ENCODE measurements around the gene NLGN1. TPM values are rescaled to one million over a fixed set of nuclear protein-coding genes. Genes with fewer than 3 reads are reported as not detected.

The NLGN1 gene
- polyA plus RNA-seq, 6 donors from 2014 or later: not detected

DNA sequence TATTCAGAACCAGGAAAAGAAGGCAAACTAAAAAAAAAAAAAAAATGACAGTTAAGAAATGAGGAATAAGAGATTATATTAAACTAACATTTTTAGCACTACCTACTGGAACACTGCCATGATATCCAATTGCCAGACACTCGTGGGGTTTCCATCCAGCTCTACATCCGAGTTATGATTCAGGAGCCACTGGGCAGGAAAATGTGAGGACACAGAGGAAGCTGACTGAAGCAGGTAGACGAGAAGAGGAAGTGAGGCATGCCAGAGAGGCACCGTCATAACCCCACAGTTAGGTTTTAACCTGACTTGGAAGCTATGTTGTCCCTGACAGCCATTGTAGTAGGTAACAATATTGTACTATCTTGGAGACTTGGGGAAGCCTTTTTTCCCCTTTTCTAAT, 495.0 kb downstream of the NLGN1 start:
- H3K4me3 Mint-ChIP-seq: no peak overlapping the region
- ATAC-seq (ENCODE audit: low read depth in 2 of 2) (no peak), DNase-seq (no peak)
- H3K4me1 Mint-ChIP-seq: no peaks in the 10 kb centered on the region
- H3K36me3 Mint-ChIP-seq: no peaks in the 10 kb centered on the region
- H3K27me3 Mint-ChIP-seq: no peaks in the 10 kb centered on the region
- H3K9me3 Mint-ChIP-seq: peaks cover 0 to 13% (median 2%) of the 10 kb centered on the region in 7 donors
- H3K27ac Mint-ChIP-seq: no peak overlapping the region

DNA sequence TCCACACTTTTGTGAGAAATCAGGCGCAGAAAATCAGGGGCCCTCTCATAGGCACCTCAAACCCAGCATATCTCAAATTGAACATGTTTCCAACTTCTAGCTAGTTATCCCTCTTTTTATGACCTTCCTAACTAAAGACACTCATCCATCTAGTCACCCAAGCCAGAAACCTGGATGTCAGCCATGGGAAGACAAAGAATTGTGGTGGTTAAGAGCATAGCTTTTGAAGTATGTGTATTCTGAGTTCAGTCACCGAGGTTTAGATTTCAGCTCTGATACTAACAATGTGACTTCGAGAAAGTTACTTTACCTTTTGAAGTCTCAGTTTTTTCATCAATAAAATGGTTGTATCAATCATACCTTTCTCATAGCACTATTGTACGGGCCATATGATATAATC, 495.5 kb downstream of the NLGN1 start:
- H3K27ac Mint-ChIP-seq: no peak overlapping the region
- H3K4me3 Mint-ChIP-seq: no peak overlapping the region
- H3K9me3 Mint-ChIP-seq: peaks cover 0 to 13% (median 2%) of the 10 kb centered on the region in 7 donors
- no peaks in the 10 kb centered on the region for H3K36me3 Mint-ChIP-seq
- no peaks in the 10 kb centered on the region for H3K4me1 Mint-ChIP-seq
- DNase-seq: no peak
- no peak for ATAC-seq (ENCODE audit: low read depth in 2 of 2)
- no peaks in the 10 kb centered on the region for H3K27me3 Mint-ChIP-seq

DNA sequence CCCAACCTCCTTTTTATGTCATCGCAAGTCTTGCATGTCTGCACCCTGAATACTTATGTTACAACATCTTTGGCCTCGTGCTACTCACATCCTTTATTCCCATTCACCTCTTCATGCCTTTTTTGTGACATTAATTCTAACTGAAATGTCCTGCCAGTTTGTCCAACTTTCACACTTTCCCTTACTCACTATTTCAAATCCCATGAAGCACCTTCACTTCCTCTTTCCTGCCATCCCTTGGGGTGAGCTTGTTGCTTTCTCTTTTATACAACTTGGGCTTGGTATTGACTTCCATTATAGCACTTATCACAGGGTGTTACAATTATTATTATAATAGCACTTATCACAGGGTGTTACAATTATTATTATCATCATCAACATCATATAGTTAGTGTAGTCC, 496.3 kb downstream of the NLGN1 start:
- DNase-seq (no peak), ATAC-seq (ENCODE audit: low read depth in 2 of 2) (no peak)
- Mint-ChIP-seq H3K9me3 (peaks cover 0 to 13% (median 2%) of the 10 kb centered on the region in 7 donors), H3K4me1 (no peaks in the 10 kb centered on the region), H3K36me3 (no peaks in the 10 kb centered on the region), H3K27ac (no peak overlapping the region), H3K27me3 (no peaks in the 10 kb centered on the region), H3K4me3 (no peak overlapping the region)

DNA sequence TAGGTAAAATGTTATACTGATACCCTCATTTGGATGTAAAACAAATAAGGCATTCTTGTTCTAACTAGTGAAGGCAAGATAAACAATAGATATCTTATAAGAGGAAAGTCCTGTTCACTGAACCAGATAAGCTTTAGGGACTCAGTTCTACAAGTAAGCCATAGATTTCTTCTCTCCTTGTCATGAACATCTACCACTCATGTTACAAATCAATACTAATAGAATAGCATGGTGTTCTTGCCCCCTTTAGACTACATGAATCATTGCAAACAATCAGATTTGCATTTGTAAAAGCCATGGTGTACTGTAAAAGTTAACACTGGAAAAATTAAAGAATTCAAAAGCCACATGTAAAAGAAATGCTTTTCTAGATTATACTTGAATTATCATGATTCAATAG, 500.1 kb downstream of the NLGN1 start:
- Mint-ChIP-seq H3K27ac (no peak overlapping the region), H3K36me3 (no peaks in the 10 kb centered on the region), H3K27me3 (no peaks in the 10 kb centered on the region), H3K9me3 (peaks cover 0 to 10% (median 2%) of the 10 kb centered on the region in 7 donors), H3K4me1 (no peaks in the 10 kb centered on the region), H3K4me3 (no peak overlapping the region)
- ATAC-seq (ENCODE audit: low read depth in 2 of 2): no peak
- DNase-seq: no peak

DNA sequence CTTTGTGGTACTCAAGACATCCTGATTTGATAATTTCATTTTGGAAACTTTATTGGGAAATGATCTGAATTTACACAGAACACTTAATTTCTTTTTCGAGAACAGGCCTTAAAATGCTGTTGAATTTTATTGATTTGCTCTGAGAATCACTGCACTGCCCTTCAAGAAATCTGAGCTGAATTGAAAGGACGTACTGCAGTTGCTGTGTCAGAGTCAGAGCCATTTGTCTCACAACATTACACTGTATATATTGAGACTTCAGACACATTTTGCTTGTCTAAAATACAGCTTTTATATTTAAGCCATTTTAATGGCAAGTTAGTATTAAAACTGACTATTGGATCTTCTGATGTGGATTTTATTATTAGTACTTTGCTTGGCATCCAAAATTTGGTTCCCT, 504.1 kb downstream of the NLGN1 start:
- DNase-seq (no peak), ATAC-seq (ENCODE audit: low read depth in 2 of 2) (no peak)
- Mint-ChIP-seq H3K27me3 (no peaks in the 10 kb centered on the region), H3K4me3 (no peak overlapping the region), H3K36me3 (no peaks in the 10 kb centered on the region), H3K4me1 (no peaks in the 10 kb centered on the region), H3K27ac (no peak overlapping the region), H3K9me3 (peaks cover 0 to 4% (median under 1%) of the 10 kb centered on the region in 7 donors)

DNA sequence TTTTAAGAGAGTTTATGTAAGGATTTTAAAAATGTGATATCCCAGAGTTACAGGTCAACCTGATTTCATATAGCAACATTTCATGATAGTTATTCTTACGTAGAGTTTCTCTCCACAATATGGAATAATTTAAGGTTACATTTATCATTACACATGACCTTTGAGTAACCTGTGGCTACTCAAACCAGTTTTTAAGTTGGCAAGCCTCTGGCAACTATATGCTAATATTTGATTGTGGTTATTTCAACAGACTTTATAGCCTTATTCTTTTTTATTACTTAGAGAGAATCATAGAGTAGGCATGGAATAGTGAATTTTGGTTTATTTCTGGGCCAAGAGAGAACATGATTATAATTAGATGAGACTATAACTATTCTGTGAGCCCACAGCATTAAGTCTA, 504.9 kb downstream of the NLGN1 start:
- H3K9me3 Mint-ChIP-seq: peaks cover 0 to 3% (median 0%) of the 10 kb centered on the region in 7 donors
- H3K27ac Mint-ChIP-seq: no peak overlapping the region
- no peaks in the 10 kb centered on the region for H3K4me1 Mint-ChIP-seq
- DNase-seq (no peak), ATAC-seq (ENCODE audit: low read depth in 2 of 2) (no peak)
- no peaks in the 10 kb centered on the region for H3K27me3 Mint-ChIP-seq
- no peaks in the 10 kb centered on the region for H3K36me3 Mint-ChIP-seq
- H3K4me3 Mint-ChIP-seq: no peak overlapping the region

DNA sequence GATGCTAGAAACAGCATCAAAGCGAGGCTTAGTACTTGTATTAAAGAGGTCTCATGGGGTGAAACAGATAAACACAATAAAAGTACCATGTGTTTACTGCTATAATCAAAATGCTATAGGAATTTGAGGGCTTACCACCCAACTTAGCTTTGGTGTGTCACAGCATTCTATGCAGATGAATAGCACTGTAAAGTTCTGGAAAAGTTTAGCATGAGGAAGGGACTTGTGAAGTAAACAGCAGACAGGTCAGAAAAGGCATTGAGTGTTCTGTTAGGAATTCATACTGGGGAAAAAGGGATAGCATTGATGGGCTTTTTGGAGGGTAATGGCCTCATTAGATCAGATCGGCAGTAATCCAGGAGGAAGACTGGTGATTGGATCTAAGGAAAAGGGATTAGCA, 505.3 kb downstream of the NLGN1 start:
- ATAC-seq (ENCODE audit: low read depth in 2 of 2): no peak
- H3K4me3 Mint-ChIP-seq: no peak overlapping the region
- H3K27me3 Mint-ChIP-seq: no peaks in the 10 kb centered on the region
- H3K27ac Mint-ChIP-seq: no peak overlapping the region
- peaks cover 0 to 3% (median 0%) of the 10 kb centered on the region in 7 donors for H3K9me3 Mint-ChIP-seq
- H3K36me3 Mint-ChIP-seq: no peaks in the 10 kb centered on the region
- no peaks in the 10 kb centered on the region for H3K4me1 Mint-ChIP-seq
- no peak for DNase-seq

DNA sequence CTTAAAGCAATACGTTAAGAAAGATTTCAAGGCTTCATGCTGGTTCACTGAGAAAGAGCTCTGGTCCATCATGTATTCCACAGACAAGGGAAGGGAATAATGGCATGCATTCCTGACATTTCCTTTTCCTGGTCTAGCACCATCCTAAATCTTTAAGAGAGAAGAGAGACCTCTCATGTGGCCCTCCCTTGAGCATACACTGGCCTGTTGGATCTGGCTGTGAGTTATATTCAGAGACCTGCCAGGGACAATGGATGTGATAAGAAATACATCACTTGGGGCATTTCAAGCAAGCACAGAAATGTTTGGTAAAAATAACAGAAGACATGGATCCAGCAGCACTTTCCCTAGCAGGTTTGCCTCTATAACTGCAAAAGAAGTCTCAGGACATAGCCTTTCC, 507.8 kb downstream of the NLGN1 start:
- H3K27ac Mint-ChIP-seq: no peak overlapping the region
- H3K4me1 Mint-ChIP-seq: no peaks in the 10 kb centered on the region
- no peaks in the 10 kb centered on the region for H3K27me3 Mint-ChIP-seq
- ATAC-seq (ENCODE audit: low read depth in 2 of 2): no peak
- peaks cover 0 to 4% (median 0%) of the 10 kb centered on the region in 7 donors for H3K9me3 Mint-ChIP-seq
- no peak for DNase-seq
- no peaks in the 10 kb centered on the region for H3K36me3 Mint-ChIP-seq
- no peak overlapping the region for H3K4me3 Mint-ChIP-seq

DNA sequence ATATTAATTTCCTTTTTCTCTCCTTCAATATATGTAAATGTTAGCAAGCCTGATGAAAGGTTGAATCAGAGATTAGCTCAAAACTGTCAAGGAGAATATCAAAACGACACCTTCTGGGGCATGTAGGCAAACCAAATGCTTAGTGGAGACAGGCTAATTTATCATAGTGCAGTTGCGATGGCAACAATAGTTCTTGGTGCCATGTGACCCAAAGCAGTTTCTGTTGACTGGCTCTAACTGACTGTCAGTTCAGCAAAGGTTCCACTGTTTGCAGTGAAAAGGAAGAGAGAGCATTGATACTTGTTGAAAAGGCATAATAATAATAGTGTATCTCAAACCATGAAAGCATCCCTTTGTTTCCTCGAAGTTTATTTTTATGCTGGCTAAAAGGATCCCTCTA, 513.9 kb downstream of the NLGN1 start:
- Mint-ChIP-seq H3K4me1 (no peaks in the 10 kb centered on the region), H3K27ac (no peak overlapping the region), H3K27me3 (no peaks in the 10 kb centered on the region), H3K4me3 (no peak overlapping the region), H3K36me3 (no peaks in the 10 kb centered on the region), H3K9me3 (peaks cover 0 to 9% (median 0%) of the 10 kb centered on the region in 7 donors)
- DNase-seq (no peak), ATAC-seq (ENCODE audit: low read depth in 2 of 2) (no peak)

DNA sequence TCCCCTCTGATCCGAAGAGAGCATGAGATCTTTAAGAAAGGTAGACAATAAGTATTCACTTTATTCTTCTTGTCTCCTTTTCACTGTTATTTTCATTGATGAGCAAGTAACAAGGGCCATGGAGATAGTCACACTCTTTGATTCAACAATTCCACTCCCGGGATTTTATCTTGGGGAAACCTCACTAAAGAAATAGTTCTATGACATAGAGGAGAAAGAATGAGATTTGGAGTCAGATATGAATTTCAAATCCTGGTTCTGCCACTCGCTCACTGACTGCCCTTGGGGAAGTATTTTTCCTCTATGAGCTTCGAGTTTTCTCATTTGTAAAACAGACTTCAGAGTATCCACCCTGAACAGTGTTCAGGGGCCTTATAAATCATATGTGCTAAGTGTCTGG, 514.6 kb downstream of the NLGN1 start:
- Mint-ChIP-seq H3K9me3 (peaks cover 0 to 9% (median 0%) of the 10 kb centered on the region in 7 donors), H3K36me3 (no peaks in the 10 kb centered on the region), H3K27ac (no peak overlapping the region), H3K4me3 (no peak overlapping the region), H3K27me3 (no peaks in the 10 kb centered on the region), H3K4me1 (no peaks in the 10 kb centered on the region)
- ATAC-seq (ENCODE audit: low read depth in 2 of 2) (no peak), DNase-seq (no peak)

DNA sequence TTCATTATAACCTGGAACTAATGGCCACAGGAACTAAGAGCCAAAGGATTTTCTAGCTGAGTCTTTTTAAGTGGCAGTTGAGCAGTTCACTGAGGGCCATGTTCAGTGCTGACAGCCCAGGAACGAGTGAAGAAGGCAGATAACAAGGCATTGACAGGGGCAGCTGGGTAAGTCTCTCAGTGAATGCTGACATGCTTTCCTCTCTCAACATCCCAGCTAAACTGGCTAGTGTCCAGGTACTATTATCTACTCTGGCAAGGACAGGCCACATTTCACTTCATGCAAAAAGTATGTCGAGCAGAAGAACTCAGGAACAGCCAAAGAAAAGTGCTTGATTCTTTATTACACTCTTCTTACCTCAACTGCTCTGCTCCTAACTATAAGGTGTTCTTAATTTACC, 515.9 kb downstream of the NLGN1 start:
- Mint-ChIP-seq H3K9me3 (peaks cover 0 to 9% (median 2%) of the 10 kb centered on the region in 7 donors), H3K4me1 (no peaks in the 10 kb centered on the region), H3K27me3 (no peaks in the 10 kb centered on the region), H3K36me3 (no peaks in the 10 kb centered on the region), H3K27ac (no peak overlapping the region), H3K4me3 (no peak overlapping the region)
- ATAC-seq (ENCODE audit: low read depth in 2 of 2): no peak
- no peak for DNase-seq

DNA sequence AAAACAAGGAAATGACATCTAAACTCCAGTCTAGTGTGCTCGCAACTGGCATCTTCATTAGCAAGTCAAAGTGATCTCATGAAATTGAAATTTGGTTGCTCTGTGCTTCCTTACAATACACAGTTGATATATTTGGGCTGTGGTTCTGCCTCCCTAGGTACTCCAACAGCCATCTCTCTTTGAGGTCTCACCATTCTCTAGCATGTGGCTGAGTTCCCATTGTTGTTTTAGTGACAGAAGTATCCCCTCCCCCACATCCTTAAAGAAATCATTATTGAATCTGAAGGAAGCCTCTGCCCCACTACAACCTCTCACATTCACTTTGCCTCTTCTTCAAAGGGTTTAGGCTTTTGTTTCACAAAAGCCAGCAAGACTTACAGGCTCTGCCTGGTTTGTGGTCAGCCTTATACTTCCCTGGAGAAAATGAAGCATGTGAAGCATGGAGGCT, 516.5 kb downstream of the NLGN1 start:
- Mint-ChIP-seq H3K4me3 (no peak overlapping the region), H3K27ac (no peak overlapping the region), H3K27me3 (no peaks in the 10 kb centered on the region), H3K36me3 (no peaks in the 10 kb centered on the region), H3K4me1 (no peaks in the 10 kb centered on the region), H3K9me3 (peaks cover 0 to 12% (median 2%) of the 10 kb centered on the region in 7 donors)
- no peak for ATAC-seq (ENCODE audit: low read depth in 2 of 2)
- no peak for DNase-seq

DNA sequence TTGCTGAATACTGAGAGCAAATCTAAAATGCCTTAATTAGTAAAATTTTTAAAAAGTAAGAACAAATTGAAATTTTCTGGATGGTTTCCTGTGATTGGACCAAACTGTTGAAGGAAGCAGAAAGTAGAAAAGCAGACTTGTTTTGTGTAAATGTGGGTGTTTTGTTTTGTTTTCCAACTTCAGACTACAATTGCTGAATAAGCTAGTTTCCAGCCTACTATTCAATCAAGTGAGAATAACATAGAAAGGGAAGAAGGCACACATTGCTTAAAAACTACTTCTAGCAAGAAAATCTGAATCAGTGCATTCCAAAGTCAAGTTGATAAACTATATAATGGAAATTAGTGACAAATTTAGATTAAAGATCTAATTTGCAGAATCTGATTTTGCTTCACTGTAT, 519.3 kb downstream of the NLGN1 start:
- Mint-ChIP-seq H3K27me3 (no peaks in the 10 kb centered on the region), H3K4me3 (no peak overlapping the region), H3K27ac (no peak overlapping the region), H3K9me3 (peaks cover 0 to 9% (median 2%) of the 10 kb centered on the region in 7 donors), H3K36me3 (no peaks in the 10 kb centered on the region), H3K4me1 (no peaks in the 10 kb centered on the region)
- no peak for ATAC-seq (ENCODE audit: low read depth in 2 of 2)
- no peak for DNase-seq

DNA sequence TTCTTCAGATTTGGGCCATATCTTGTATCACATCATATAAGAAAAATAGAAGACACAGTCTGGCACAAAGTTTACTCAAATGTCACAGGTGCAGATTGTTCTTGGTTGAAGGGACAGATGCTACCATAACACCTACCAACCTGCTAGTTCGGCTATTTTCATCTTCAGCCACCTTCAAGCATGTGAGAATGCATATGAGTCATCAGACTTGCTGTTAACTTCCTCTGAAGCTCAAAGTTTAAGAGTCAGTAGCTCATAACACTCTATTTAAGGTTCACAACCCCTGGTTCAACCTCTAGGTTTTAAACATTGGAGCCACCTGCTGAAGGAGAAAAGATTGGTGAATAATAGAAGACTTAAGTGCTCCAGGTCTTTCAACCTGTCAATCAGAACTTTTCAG, 522.8 kb downstream of the NLGN1 start:
- Mint-ChIP-seq H3K4me1 (no peaks in the 10 kb centered on the region), H3K4me3 (no peak overlapping the region), H3K9me3 (peaks cover 0 to 6% (median 0%) of the 10 kb centered on the region in 7 donors), H3K27ac (no peak overlapping the region), H3K27me3 (no peaks in the 10 kb centered on the region), H3K36me3 (no peaks in the 10 kb centered on the region)
- ATAC-seq (ENCODE audit: low read depth in 2 of 2) (no peak), DNase-seq (no peak)

DNA sequence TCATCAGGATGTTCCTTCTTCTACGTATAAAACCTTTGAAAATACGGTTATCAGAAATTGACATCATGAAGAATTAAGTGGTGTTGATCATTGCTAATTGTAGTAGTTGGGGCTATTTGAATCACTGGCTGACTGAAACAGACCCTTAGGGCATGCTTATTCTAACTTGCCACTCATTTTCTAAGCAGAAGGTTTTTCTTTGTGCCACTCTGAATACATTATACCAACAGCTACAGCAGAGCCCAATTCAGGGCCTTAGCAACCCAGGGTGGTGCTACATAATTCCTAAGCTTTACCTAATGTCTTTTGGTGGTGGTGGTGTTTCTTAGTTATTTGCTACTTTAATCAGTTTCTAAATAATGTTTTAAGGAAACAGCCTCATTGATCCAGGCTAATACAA, 524.2 kb downstream of the NLGN1 start:
- peaks cover 0 to 4% (median 0%) of the 10 kb centered on the region in 7 donors for H3K9me3 Mint-ChIP-seq
- no peaks in the 10 kb centered on the region for H3K27me3 Mint-ChIP-seq
- H3K4me1 Mint-ChIP-seq: no peaks in the 10 kb centered on the region
- H3K36me3 Mint-ChIP-seq: no peaks in the 10 kb centered on the region
- no peak for DNase-seq
- no peak overlapping the region for H3K4me3 Mint-ChIP-seq
- no peak overlapping the region for H3K27ac Mint-ChIP-seq
- no peak for ATAC-seq (ENCODE audit: low read depth in 2 of 2)
